ENCODE data around the gene ACSL5. TPM values are rescaled to one million over a fixed set of nuclear protein-coding genes. Genes with fewer than 3 reads are reported as not detected.

The ACSL5 gene
- total RNA-seq (100 to 1,000 TPM in 1 of 2 donors, 10 to 100 TPM in 1; 15.0 to 201 TPM), polyA plus RNA-seq (10 to 100 TPM; 32.0 to 55.0 TPM)

- Histone ChIP-seq H3K9ac (ENCODE audit: low read depth in 1 of 2, low read length in 2 of 2) (peak within 1 kb of the TSS; percentile 86 to 97), H3K4me1 (ENCODE audit: control insufficient read depth in 4 of 4, insufficient read depth in 4 of 4, low read length in 3 of 4) (peaks cover 7 to 51% (median 27%) of the 10 kb centered on the region in 4 donors), H3K36me3 (ENCODE audit: control insufficient read depth in 4 of 4, insufficient read depth in 3 of 4, low read depth in 1 of 4, low read length in 3 of 4) (no peaks in the 10 kb centered on the region), H3K4me3 (ENCODE audit: low read depth in 1 of 3, low read length in 3 of 3) (peak within 1 kb of the TSS; percentile 40 to 61 (median 59)), H3K9me3 (ENCODE audit: control insufficient read depth in 4 of 4, low read length in 3 of 4) (no peaks in the 10 kb centered on the region), H3K27me3 (ENCODE audit: control insufficient read depth in 4 of 4, insufficient read depth in 4 of 4, low read length in 3 of 4) (no peaks in the 10 kb centered on the region), H3K27ac (ENCODE audit: low read depth in 1 of 2, low read length in 2 of 2) (peak within 1 kb of the TSS; percentile 69 to 82)
- WGBS: 34% methylated on average over 4 of the region's 4 CpGs
- TF ChIP-seq EGR1 (IDR thresholded peaks at IDR 0.05; ENCODE audit: low read depth in 2 of 2) (peak in 1 of 2 donors; percentile 35), TAF1 (conservative IDR thresholded peaks at IDR 0.05) (peak; percentile 85), NR2F2 (IDR thresholded peaks at IDR 0.05) (peak; percentile 60), RAD21 (IDR thresholded peaks at IDR 0.05) (peak; percentile 48 to 65), REST (IDR thresholded peaks at IDR 0.05) (peak; percentile 62), ATF3 (IDR thresholded peaks at IDR 0.05) (peak; percentile 63), SP1 (IDR thresholded peaks at IDR 0.05) (peak; percentile 83), GABPA (IDR thresholded peaks at IDR 0.05 in 1 of 2, conservative IDR thresholded peaks at IDR 0.05 in 1 of 2) (no peak), RXRA (IDR thresholded peaks at IDR 0.05) (peak; percentile 94 to 96), HNF4A (conservative IDR thresholded peaks at IDR 0.05) (peak; percentile 94 to 97), HNF4G (IDR thresholded peaks at IDR 0.05) (peak; percentile 82), MAX (IDR thresholded peaks at IDR 0.05) (peak; percentile 92), FOXA2 (IDR thresholded peaks at IDR 0.05) (peak; percentile 60), YY1 (IDR thresholded peaks at IDR 0.05) (peak; percentile 72), FOXA1 (IDR thresholded peaks at IDR 0.05) (peak; percentile 67), JUND (IDR thresholded peaks at IDR 0.05) (peak; percentile 74 to 89), ZBTB33 (IDR thresholded peaks at IDR 0.05) (peak; percentile 86)
- TF ChIP-seq, protein P1, sequence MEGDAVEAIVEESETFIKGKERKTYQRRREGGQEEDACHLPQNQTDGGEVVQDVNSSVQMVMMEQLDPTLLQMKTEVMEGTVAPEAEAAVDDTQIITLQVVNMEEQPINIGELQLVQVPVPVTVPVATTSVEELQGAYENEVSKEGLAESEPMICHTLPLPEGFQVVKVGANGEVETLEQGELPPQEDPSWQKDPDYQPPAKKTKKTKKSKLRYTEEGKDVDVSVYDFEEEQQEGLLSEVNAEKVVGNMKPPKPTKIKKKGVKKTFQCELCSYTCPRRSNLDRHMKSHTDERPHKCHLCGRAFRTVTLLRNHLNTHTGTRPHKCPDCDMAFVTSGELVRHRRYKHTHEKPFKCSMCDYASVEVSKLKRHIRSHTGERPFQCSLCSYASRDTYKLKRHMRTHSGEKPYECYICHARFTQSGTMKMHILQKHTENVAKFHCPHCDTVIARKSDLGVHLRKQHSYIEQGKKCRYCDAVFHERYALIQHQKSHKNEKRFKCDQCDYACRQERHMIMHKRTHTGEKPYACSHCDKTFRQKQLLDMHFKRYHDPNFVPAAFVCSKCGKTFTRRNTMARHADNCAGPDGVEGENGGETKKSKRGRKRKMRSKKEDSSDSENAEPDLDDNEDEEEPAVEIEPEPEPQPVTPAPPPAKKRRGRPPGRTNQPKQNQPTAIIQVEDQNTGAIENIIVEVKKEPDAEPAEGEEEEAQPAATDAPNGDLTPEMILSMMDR (IDR thresholded peaks at IDR 0.05; ENCODE audit: low read depth, low read length, missing input control): no peak
- no peak for DNase-seq (ENCODE audit: low spot score)
These were observed at the start of gene ACSL5 for GRCh38 chr10:112373912-112374338. ACSL5 (plus strand) TSS chr10:112374116; CDS start chr10:112394947, 20,831 bp downstream.

Measured in liver (tissue), 9 donors.